ENCODE data around the gene CPLANE2.

- peak; percentile 70 for TF ChIP-seq CTCF (tag by site-specific recombination; IDR thresholded peaks at IDR 0.05)
- no peak for TF ChIP-seq BCL11A (tag by site-specific recombination; IDR thresholded peaks at IDR 0.05; ENCODE audit: low read depth)
- no peak for TF ChIP-seq ZNF658 (tag by site-specific recombination; IDR thresholded peaks at IDR 0.05)
- TF ChIP-seq ZNF114 (tag by site-specific recombination; IDR thresholded peaks at IDR 0.05): no peak
Measured at GRCh38 chr1:16235944-16236510, 956 bp downstream of the CPLANE2 start.
